HG03565 (cell line): ENCODE results near the gene MOB3A.
A peak's percentile ranks its signal among the peaks of the same experiment; 100 is the strongest.

Experiments used
- ATAC-seq: cut with Tn5 transposase; IDR thresholded peaks from one replicate; pipeline ENCODE4 v1.9.1; 2021; ENCODE audit warnings: mild to moderate bottlenecking, moderate library complexity; ENCODE audit not compliant: unreplicated experiment

MOB3A gene

DNA sequence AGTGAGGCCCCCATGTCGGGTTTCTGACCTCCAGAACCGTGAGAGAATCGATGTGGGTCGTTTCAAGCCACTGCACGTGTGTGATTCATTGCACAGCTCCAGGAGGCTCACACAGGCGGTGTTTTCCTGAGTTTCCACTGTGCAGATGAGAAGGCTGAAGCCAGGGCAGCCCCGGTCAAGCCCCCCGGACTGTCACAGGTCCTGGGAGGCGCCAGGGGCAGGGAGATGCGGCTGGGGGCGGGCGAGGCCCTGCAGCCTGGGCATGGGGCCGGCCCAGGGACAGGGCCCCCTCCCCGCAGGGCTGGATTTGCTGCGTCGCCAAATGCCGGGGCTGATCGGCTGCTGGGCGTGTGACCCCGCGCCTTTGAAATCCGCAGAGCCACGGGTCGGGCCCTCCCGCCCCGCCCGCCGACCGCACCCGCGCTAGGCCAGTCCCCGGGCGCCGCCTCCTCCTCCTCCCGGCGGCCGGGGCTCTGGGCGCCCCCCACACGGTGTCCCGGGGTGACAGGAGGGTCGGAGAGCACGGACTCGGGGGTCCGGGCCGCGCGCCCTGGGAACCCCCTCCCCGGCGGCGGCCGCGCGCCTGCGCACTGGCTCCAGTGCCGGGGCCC, 35.1 kb downstream of the MOB3A start:
- ATAC-seq: peak; percentile 19

DNA sequence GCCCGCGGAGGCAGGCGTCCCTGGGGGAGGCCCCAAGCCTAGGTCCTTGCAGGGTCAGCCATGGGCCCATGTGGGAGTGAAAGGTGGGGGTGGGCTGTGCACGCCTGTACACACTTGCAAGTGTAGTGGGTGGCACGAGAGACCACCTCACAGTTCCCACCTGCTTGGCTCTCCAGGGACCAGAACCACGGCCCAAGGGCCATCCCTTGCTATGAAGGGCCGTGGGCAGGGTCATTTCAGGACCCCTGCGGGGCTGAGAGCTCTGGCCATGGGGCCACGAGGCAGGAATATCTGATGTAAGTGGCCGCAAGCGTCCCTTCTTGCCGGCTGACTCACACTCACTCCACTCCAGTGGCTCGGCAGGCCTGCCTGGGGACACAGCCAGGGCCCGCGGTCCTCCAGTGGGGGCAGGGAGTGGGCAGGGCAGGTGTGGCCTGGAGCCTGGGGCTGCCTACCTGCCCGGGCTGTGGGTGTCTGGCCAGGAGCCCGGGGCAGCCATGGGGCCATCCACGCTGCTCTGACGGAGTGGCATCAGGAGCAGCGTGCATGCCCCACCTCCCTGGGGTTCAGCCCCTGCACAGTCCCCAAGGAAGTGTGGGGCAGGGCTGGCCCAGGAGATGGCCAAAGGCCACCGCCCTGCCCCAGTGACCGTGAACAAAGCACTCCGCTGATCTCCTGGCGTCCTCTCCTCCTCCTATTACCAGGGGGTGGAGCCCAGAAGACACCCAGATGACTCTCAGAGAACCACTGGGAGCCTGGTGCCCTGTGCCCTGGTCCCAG, 36.5 kb downstream of the MOB3A start:
- ATAC-seq: no peak

DNA sequence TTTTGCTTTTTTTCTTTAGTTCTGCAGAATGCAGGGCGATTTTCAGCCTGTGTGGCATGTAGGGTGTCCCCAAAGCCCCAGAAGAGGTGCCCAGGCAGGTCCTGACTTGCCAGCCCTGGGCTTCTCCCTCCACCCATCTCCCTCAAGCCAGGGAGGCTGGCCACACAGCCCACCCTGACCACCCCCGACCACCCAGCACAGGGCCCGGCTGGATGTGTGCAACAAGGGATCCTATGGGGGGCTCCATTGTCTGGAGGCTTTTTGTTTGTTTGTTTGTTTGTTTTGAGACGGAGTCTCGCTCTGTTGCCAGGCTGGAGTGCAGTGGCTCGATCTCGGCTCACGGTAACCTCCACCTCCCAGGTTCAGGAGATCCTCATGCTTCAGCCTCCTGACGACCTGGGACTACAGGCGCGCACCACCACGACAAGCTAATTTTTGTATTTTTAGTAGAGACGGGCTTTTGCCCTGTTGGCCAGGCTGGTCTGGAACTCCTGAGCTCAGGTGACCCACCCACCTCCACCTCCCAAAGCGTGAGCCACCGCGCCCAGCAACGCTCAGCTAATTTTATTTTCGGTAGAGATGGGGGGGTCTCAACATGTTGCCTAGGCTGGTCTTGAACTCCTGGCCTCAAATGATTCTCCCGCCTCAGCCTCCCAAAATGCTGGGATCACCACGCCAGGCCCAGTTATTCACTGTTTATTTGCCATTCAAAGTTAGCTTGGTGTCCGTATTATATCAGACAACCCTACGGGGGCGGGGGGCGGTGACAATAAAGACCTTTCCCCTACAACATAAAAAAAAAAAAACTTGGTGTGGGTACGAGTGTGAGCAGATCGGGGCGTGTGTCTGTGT, 37.3 kb downstream of the MOB3A start:
- ATAC-seq: no peak

DNA sequence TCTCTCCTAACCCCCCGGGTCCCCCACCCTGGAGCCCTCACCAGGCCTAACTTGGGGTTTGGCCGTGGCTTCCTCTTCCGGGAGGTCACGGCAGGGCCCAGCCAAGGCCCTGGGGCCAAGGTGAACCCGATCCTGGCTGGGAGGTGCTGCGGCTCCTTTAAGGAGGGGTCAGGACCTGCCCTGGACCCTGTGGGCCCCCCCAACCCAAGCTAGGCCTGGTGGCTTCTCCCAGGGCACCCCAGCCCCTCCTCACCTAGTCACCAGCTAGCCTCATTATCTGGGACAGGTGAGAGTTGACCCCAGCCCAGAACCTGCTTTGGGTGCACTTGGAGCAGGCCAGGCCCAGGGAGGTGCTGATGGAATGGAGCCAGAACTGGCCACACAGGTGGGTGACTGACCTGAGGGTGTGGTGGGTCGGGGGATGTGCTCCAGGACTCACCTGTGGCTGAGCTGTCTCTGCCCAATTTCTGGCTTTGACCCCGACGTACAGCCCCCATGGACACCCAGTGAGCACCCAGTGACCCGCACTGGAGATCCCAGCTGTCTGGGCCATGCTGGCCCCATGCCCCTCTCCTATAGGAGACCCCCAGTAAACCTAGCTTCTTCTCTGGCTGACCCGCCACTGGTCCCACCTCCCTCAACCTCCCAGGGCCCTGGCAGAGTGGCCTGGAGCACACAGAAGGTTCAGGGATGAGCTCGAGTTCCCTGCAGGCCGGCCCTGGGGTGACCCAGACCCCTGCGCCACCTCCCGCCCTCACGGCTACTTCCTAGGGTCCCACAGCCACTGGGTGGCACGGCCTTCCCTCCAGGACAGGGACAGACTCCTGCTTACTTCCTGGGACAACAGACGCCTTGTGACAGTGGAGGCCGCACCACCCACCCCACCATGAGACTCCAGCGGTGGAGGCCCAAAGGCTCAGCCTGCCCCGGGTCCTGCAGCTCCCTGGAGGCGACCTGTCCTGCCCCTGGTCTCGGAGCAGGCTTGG, 38.3 kb downstream of the MOB3A start:
- no peak for ATAC-seq

DNA sequence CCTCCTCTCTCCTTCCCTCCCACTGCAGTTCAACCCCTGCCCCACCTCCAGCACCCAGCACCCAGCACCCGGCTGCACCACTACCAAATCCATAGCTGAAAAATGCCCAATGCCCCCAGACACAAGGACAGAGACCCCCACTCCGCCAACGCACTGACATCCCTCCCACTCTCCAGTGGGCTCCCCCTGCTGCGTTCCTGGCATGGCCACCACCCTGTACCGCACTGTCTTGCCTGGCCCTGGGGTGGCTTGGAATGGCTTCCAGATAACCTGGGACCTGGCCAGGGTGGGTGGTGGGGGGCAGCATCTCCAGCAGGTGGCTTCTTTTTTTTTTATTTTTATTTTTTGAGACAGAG, 39.3 kb downstream of the MOB3A start:
- no peak for ATAC-seq

DNA sequence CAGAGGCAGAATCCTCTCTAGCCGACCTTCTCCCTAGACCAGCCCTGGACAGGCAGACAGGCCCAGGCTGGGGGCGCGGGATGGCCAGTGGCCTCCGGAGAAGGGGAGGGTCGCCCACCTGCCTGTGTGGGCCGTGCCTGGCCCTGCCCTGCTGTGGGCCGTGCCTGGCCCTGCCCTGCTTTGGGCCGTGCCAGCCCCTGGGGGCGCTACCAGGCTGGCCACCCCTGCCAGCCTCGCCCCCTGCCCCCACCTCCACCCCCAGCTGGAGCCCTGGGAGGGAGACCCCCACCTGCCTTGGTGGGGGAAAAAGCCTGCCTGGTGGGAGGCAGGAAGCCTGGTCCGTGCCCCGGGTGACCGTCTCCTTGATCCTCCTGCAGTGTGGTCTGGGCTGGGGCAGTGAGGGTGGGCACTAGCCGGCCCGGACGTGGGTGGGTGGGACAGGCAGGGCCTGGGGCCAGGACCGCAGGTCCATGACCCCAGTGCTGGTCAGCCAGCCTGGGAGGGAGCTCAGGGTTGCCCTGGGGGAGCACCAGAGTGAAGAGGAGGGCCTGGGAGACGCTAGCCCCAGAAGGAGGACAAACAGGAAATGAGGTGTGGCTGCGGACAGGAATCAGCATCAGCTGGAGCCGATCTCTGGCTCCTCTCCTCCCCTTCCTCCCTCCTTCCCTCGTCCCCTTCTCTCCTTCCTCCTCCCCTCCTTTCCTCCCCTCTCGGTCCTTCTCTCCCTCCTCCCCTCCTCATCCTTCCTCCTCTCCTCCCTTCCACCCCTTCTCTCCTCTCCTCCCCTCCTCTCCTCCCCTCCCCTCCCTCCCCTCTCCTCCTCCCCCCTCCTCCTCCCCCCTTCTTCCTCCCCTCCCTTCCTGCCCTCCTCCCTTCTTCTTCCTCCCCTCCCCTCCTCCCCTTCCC, 39.9 kb downstream of the MOB3A start:
- ATAC-seq: no peak

DNA sequence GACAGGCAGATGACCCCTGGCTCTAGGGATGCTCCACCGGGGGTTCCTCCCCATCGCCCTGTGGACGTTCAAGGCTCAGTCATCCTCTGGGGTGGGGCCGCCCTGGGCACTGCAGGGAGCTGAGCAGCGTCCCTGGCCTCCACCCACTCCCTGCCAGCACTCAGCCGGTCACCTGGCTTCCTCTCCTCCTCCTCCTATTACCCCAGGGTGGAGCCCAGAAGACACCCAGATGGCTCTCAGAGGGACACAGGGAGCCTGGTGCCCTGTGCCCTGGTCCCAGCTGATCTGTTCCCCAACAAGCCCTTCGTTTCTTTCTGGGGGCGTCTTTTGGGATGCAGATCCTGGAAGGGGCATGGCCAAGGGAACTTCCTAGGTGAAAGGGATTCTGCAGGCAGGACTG, 41.4 kb downstream of the MOB3A start:
- no peak for ATAC-seq

DNA sequence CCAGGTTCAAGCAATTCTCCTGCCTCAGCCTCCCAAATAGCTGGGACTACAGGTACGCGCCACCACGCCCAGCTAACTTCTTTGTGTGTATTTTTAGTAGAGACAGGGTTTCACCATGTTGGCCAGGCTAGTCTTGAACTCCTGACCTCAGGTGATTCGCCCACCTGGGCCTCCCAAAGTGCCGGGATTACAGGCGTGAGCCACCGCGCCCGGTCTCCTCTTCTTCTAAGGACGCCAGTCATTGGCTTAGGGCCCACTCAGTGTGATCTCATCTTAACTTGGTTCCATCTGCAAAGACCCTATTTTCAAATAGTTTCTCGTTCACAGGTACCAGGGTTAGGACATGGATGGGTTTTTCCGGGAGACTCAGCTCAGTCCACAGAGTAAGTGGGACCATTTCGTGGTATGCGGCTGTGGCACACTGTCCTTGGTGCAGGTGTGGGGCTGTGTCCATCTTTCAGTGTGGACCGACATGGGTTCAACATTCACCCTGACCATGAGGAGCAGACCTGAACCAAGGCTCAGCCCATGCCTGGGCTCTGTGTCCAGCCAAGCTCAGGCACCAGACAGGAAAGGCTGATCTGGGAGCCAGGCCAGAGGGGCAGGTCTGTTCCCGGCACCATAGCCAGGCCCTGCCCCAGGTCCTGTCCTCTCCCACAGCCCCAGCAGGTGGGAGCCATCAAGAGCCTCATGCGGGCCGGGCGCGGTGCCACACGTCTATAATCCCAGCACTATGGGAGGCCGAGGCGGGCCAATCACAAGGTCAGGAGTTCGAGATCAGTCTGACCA, 42.3 kb downstream of the MOB3A start:
- ATAC-seq: no peak

DNA sequence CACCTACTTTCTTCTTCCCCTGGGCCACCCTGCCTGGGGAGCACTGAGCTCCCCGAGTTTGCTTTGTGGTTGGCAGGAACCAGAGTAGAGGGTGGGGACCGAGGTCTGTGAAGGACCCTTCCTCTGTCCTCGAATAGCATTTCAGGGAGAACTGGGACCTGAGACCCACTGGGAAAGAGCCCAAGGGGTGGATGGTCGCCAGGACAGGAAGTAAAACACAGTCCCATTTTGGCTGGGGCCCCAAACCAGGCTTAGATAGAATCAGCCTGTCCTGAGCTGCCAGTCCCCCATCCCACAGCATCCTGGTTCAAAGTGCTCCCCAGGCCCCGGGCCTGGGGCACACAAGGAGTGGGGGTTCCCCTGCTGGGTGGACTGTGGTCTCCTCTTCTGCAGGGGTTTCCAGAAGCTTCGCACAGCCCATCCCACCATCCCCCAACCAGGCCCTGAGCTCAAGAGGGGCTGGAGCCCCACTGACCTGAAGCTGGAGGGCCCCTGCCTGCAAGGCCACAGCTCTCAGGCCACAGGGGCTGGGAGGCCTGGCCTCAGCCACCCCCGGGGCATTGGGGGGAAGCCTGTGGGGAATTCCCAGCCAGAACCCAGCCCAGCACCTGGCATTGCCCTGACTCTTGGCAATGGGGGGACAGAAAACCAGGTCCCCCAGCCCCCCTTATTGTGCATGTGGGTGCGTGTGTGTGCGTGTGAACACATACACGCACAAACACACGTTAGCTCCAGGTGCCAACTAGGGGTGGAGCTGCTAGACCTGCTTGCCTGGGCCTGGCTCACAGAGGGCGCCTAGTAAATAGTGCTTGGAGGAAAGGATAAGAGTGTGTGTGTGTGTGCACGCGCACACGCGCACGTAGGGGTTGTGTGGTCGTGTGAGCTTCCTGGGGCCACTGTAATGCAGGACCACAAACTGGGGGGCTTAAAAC, 44.1 kb downstream of the MOB3A start:
- ATAC-seq: no peak

DNA sequence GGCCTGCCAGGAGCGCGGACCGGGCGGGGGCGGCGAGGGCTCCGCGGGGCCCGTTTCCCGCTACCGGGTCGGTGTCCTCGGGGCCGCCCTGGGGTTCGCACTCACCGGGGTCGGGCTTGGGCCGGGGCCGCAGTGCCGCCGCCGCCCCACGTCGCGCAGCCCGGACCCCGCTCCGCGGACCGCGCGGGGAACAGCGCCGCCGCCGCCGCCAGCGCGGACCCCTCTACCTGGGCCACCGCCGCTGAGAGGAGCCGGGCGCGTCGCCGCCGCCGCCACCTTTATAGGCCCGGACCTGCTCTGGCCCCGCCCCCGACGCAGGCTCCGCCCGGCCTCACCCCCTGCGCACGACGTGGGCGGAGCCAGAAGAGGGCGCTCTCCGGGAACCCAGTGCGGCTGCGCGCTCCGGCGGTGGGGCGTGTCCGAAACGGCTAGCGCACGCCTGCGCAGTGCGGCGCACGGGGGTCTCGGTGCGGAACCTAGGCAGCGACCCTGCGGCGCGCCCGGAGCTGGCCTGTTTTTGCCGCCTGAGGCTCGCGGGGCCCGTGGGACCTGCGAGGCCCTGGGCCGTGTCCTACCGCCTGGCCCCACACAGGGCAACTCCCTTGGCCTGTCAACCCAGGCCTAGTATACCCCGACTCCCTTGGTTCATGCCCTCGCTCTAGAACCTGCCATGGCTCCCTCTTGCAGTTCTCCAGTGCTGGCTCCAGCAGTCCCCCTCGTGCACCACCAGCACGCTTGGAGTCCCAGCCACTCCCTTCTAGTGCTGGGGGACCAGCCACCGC, 44.9 kb downstream of the MOB3A start, which contains the start of gene MKNK2:
MKNK2 (minus strand) TSS at position 254 of the 782 bp plus-strand sequence. CDS start 393 bp downstream, outside the sequence.
- ATAC-seq: peak; percentile 42

DNA sequence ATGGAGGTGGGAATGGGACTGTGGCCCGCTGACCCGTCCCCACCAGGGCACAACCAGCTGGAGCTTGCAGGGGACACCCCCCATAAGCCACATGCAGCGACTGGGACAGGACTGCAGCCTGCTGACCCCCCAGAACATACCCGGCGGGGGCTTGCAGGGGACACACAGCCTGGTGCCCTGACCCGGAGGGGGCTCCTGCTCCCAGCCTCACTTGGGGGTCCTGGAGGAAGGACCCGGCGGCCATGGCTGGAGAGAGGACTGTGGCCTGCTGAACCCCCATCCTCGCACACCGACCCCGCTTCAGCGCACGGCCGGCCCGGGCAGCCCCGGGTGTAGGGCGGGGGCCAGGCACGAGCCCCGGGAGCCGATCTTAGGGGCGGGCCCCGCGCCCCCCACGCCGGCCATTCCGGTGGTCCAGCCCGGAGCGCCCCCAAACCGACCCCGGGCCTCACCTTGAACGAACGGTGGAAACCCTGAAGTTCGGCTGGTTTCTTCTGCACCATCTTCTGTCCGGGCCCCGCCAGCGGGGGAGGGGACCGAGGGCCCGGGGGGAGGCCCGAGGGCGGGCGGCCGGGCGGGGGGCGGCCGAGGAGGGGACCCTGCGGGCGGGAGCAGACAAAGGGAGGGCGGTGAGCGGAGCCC, 45.7 kb downstream of the MOB3A start:
- ATAC-seq: no peak

DNA sequence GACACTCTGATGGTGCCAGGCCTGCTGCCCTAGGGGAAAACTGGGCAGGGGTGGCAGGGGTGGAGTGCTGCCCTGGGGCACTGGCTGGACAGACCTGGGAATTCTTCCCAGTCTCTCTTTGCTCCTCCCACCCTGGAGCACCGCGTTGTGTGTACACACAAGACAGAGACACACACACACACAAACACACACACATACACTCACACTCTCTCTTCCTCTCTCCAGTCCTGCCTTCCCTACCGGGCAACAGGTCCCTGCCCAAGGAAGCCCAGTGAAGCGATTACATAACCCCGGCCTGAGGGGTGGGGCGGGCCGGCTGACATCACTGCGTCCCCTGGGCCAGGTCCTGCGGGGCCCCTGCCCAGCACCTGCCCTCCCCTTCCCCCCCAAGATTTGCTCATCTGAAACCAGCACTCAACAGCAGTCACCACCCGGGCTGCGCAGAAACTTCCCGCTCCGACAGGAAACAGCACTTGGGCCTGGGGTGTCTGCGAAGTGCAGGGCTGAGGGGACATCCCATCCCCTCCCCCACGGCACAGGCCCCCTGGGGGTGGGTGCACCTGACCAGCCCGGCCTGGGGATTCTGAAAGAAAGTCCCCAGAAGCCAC, 46.3 kb downstream of the MOB3A start:
- no peak for ATAC-seq

DNA sequence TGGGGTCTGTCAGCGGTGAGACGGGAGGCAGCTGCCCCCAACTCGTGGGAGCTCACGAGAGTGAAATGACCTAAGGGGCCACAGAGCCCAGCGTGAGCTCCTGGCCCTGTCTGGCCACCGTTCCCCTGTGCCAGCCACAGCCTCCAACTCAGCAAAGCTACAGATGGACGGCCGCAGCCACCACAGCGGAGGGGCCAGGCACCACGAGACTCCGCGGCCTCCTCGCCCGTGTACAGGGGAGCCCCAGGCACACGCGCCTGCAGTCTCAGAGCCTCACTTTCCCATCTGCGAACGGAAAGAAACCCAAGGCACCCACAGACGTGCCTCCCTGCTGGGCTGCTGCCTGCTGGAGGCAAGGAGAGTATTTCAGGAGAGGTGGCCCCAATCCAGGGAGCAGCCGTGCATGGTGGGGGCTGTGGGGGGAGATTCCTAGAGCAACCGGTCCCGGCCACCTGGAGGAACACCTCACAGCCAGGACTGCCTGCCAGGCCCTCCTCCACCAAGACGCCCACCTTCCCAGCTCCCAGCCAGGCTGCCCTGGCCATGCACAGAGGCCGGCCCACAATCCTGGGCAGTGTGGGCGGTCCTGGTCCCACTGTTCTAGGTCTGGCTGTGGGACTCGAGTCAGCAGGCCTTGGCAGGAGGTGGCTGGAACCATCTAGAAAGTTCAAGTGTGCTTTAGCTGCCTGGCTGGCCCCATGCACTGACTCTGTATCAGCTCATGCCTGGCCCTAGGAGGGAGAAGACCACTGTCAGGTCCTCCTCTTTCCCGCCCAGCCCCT, 47.0 kb downstream of the MOB3A start:
- no peak for ATAC-seq

DNA sequence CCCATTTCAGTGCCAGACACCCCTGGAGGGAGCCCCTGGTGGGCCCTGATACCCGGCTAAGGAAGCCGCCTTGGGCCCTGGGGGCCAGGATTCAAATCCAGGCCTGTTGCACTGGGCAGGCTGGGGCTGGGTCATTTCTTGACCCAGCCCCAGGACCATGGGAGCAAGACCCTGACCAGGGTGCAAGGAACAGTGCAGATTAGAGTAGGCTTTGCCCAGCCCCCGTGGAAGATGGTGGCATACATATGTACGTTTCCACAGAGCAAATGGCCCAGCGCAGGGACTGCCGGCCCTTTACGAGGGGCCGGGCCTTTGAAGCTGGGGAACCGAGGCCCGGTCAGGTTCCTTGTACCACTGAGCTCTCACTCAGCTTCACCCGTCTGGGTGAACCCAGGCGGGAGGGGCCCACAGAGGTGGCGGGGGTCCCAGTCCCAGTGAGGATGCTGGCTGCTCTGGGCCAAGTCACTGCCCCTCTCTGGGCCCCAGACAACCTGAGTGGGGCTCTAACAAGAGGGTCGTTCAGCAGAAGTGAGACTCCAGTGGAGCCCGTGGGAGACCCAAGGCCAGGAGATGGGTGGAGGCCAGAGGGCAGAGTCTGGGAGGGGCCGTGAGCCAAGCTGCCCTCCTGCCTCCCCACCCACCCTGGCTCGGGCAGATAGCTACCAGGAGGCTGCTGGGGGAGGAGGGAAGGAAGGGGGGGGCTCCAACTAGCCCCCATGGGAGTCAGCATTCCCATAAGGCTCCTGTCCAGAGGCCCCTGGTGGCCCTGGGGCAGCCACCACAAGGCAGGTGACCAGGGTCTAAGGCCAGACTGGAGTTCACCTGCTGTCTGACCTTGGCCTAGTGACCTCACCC, 47.8 kb downstream of the MOB3A start:
- ATAC-seq: no peak
